HepG2 (cell line): Measurements from ENCODE around the gene SH2D2A.

ENCODE experiments used
- ATF7 ChIP-seq, 2 experiments: fragments of 450-650 bp in 1 of 2; sonication (generic) in 1 of 2; formaldehyde crosslinking in 1 of 2; IDR thresholded peaks; 2 replicates each; pipeline versions ENCODE4 v1.4.0 to v1.6.1; 2016 to 2020; ENCODE audit warnings: antibody characterized with exemption in 1 of 2, mild to moderate bottlenecking in 1 of 2, missing genetic modification reagents in 1 of 2
- CEBPB ChIP-seq: IDR thresholded peaks from 2 replicates; pipeline ENCODE4 v1.6.1; 2011; ENCODE audit warnings: low read depth, low read length, improper control_type of control experiment, borderline replicate concordance
- CTCF ChIP-seq: sonication (generic); formaldehyde crosslinking; IDR thresholded peaks from 2 replicates; pipeline ENCODE4 v1.5.0; 2020; ENCODE audit warnings: mild to moderate bottlenecking, missing genetic modification reagents, moderate library complexity
- FOXK1 ChIP-seq: sonication (generic); formaldehyde crosslinking; IDR thresholded peaks from 2 replicates; pipeline ENCODE4 v1.4.0; 2020; ENCODE audit warnings: low read depth, missing genetic modification reagents, borderline replicate concordance
- HOMEZ ChIP-seq: IDR thresholded peaks from 2 replicates; pipeline ENCODE4 v1.6.1; 2016; ENCODE audit warnings: low read depth
- PHF20 ChIP-seq: sonication (generic); formaldehyde crosslinking; IDR thresholded peaks from 2 replicates; pipeline ENCODE4 v1.5.0; 2020; ENCODE audit warnings: mild to moderate bottlenecking, missing genetic modification reagents
- TCF7 ChIP-seq: sonication (generic); IDR thresholded peaks from 2 replicates; pipeline ENCODE4 v1.6.1; 2016; ENCODE audit warnings: antibody characterized with exemption, low read depth
- ZFAT ChIP-seq: sonication (generic); formaldehyde crosslinking; conservative IDR thresholded peaks from 2 replicates; pipeline ENCODE4 v1.8.1; 2023; ENCODE audit warnings: missing genetic modification reagents, inconsistent platforms
- ZNF121 ChIP-seq: sonication (generic); formaldehyde crosslinking; IDR thresholded peaks from 2 replicates; pipeline ENCODE4 v1.5.0; 2020; ENCODE audit warnings: mild to moderate bottlenecking, missing genetic modification reagents
- TF ChIP-seq, protein P1 (sequence below), 2 experiments: IDR thresholded peaks; 2 replicates each; pipeline ENCODE4 v1.6.1; 2011 to 2012; ENCODE audit warnings: low read length in 2 of 2, borderline replicate concordance in 1 of 2, low read depth in 1 of 2, mild to moderate bottlenecking in 1 of 2, moderate library complexity in 1 of 2
- TF ChIP-seq, protein P2 (sequence below): IDR thresholded peaks from 2 replicates; pipeline ENCODE4 v1.6.1; 2012; ENCODE audit warnings: inconsistent platforms

DNA sequence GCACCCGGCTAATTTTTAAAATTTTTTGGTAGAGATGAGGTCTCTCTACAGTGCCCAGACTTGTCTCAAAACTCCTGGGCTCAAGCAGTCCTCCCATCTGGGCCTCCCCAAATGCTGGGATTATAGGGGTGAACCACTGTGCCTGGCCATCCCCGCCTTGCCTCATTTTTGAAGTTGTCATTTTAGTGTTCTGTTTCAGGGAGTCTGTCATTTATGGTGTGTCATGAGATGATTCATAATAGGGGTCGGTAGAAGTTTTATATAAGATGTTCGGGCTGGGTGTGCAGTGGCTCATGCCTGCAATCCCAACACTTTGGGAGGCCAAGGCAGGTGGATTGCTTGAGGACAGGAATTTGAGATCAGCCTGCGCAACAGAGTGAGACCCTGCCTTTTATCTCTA lies 40.8 kb downstream of the SH2D2A start:
- TF ChIP-seq CEBPB = no peak
- TF ChIP-seq ATF7 (IDR thresholded peaks at IDR 0.05) = no peak
- no peak for TF ChIP-seq ATF7 (CRISPR knock-in tag; IDR thresholded peaks at IDR 0.05)
- no peak for TF ChIP-seq FOXK1 (CRISPR knock-in tag)
- TF ChIP-seq, protein P1, sequence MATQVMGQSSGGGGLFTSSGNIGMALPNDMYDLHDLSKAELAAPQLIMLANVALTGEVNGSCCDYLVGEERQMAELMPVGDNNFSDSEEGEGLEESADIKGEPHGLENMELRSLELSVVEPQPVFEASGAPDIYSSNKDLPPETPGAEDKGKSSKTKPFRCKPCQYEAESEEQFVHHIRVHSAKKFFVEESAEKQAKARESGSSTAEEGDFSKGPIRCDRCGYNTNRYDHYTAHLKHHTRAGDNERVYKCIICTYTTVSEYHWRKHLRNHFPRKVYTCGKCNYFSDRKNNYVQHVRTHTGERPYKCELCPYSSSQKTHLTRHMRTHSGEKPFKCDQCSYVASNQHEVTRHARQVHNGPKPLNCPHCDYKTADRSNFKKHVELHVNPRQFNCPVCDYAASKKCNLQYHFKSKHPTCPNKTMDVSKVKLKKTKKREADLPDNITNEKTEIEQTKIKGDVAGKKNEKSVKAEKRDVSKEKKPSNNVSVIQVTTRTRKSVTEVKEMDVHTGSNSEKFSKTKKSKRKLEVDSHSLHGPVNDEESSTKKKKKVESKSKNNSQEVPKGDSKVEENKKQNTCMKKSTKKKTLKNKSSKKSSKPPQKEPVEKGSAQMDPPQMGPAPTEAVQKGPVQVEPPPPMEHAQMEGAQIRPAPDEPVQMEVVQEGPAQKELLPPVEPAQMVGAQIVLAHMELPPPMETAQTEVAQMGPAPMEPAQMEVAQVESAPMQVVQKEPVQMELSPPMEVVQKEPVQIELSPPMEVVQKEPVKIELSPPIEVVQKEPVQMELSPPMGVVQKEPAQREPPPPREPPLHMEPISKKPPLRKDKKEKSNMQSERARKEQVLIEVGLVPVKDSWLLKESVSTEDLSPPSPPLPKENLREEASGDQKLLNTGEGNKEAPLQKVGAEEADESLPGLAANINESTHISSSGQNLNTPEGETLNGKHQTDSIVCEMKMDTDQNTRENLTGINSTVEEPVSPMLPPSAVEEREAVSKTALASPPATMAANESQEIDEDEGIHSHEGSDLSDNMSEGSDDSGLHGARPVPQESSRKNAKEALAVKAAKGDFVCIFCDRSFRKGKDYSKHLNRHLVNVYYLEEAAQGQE (IDR thresholded peaks at IDR 0.05; ENCODE audit: borderline replicate concordance in 1 of 2, low read depth in 1 of 2, low read length in 2 of 2) = no peak
- TF ChIP-seq, protein P2, sequence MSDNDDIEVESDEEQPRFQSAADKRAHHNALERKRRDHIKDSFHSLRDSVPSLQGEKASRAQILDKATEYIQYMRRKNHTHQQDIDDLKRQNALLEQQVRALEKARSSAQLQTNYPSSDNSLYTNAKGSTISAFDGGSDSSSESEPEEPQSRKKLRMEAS = no peak
- no peak for TF ChIP-seq HOMEZ (CRISPR knock-in tag)
- no peak for TF ChIP-seq CTCF
- TF ChIP-seq PHF20 (CRISPR knock-in tag) = no peak
- no peak for TF ChIP-seq ZNF121
- TF ChIP-seq TCF7 = no peak
- TF ChIP-seq ZFAT (CRISPR knock-in tag) = no peak
